GM18498 (cell line): Measurements from ENCODE around the gene LRCH1.

Experiments
- ATAC-seq: cut with Tn5 transposase; IDR thresholded peaks from one replicate; pipeline ENCODE4 v1.9.1; 2021; ENCODE audit warnings: mild to moderate bottlenecking, moderate library complexity; ENCODE audit not compliant: unreplicated experiment

The LRCH1 gene

DNA sequence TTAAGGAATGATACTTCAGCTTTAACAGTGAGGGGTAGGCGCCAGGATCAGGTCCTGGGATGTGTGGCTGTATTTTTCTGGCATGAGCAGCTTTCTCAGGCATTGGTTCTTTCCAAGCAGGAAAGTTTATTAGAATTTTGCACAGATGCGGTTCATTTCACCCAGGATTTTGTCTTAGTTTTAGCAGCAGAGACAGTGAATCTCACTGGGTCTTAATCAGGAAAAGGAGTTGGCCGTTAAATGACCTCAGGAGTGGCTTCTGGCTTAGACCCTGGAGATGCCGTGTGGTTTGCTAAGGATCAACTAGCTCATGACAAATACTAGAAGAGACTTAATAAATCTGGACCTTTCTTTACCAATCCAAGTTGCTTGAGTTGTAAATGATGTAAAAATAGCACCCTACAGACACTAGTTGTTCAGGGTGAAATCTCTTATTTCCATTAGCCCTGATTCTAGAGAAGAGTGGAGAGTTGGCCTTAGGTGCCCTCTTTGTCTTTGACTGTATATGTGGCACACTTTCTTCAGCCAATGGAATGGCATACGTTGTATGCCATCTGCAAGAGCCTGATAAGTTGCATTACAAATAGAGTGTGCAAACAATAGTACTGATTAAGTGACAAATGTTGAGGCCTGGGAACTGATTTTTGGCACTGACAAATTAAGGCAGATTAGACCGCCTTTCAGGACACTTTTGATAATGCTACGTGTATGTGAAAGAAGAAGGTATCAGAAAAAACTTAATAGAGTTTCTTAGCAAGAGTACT, 34.0 kb downstream of the LRCH1 start:
- ATAC-seq = no peak

DNA sequence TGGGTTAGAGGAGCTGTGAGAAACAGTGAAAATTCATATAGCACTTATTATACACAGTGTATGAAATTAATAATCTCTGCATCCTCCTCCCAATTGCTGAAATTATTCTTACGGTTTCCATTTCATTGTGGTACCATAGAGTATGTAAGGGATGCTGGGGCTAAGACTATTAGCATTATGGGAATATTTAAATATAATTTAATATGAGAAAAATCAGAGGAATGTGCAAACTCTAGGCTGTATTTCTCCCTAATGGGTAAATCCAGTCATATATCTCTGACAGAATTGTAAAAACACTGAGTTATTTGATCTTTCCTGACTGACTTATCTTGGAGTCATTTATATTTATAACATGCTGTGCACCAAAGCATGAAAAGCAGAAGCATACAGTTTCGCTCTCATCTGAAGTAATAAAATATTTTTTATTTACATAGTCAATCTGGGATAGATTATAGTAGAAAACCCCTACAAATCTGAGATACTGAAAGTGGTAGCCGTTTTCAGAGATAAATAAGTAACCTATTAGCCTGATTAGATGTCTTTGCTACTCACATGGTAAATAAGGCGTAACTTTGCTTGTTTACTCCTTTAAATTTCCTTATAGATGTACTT, 34.9 kb downstream of the LRCH1 start:
- peak; percentile 50 for ATAC-seq

- no peak for ATAC-seq
These were observed 39.4 kb downstream of the LRCH1 start for GRCh38 chr13:46592385-46592784.

- ATAC-seq = no peak
These were observed 40.4 kb downstream of the LRCH1 start for GRCh38 chr13:46593398-46593797.

- no peak for ATAC-seq
These were observed 41.6 kb downstream of the LRCH1 start for GRCh38 chr13:46594374-46595078.

DNA sequence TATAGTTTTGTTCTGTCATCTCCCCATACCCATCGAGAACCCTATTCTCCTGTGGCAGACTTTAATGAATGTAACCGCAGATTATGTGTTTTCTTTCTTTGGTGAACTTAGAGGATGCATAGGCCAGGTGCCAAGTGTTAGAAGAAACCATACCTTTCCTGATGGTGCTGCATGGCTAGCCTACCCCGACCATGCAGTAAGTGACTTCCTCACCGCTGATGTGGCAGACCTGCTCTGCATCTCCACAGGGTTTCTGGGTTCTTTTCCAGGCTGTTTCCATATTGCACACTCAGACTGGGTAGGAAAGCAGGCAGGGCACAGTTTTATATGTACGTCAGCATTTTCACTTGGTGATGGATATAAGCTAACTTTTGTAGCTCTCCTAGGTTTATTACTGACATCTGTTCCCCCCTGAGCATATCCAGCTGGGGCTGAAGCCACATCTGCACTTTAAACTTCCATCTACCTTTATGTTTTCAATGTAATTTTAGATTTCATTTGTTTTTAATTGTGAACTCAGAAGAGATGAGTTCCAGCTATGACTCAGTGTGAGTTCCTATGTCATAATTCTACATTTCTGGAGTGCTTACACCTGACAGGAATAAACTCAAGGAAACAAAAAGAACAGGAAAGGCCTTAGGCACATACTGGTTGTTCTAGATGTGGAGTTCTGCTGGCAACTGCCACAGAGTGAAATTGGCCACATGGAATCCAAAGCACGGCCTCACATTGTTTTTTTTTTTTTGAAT, 42.3 kb downstream of the LRCH1 start:
- peak; percentile 60 for ATAC-seq

DNA sequence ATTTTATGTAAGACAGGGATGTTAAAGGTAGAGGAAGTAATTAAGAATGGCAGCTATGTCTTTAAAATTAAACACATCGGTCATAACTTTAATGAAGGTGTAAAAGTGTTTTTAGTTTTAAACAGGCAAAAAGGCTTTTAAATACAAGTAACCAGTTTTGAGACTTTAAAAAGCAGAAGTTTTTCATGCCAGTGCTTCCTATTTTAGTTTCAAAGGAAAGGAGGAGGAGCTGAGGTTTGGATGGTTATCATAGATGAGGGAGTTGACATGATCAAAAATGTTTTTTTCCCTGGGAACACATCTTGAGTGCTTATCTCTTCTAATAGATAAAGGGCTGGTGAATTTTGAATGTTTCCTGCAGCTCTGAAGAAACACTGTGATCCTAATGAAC, 42.9 kb downstream of the LRCH1 start:
- ATAC-seq = no peak

GRCh38 chr13:46596466-46596865, 43.5 kb downstream of the LRCH1 start:
- no peak for ATAC-seq

- ATAC-seq = peak; percentile 39
These were observed 45.3 kb downstream of the LRCH1 start for GRCh38 chr13:46598140-46598819.

- peak; percentile 53 for ATAC-seq
These were observed 45.8 kb downstream of the LRCH1 start for GRCh38 chr13:46598820-46599180.

DNA sequence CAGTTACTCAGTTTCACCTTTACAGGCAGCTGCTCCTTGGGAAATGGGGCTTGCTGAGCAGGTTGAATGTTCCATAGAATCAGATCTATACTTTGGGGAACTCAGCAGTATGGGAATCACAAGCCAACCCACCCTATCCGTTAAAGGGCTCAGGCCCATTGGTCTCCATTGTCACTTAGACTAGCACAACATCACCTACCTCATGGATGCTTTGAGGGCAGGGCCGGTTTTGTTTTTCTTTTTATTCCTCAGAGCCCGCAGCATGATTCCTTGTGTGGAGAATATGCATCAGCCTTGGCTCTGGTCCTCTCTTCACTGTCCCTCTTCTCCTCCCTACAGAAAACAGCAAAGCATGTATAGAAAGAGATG, 48.0 kb downstream of the LRCH1 start:
- ATAC-seq = no peak

DNA sequence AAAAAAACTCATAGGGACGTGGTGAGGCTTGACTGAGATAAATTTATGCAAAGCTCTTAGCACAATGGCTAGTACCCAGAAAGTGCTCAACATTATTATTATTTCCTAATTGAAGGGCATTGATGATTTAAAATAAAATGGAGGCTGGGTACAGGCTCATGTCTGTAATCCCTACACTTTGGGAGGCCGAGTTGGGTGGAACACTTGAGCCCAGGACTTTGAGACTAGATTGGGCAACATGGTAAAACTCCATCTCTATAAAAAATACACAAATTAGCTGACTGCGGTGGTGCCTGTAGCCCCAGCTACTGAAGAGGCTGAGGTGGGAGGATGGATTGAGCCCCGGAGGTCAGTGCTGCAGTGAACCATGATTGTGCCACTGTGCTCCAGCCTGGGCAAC, 49.6 kb downstream of the LRCH1 start:
- no peak for ATAC-seq

DNA sequence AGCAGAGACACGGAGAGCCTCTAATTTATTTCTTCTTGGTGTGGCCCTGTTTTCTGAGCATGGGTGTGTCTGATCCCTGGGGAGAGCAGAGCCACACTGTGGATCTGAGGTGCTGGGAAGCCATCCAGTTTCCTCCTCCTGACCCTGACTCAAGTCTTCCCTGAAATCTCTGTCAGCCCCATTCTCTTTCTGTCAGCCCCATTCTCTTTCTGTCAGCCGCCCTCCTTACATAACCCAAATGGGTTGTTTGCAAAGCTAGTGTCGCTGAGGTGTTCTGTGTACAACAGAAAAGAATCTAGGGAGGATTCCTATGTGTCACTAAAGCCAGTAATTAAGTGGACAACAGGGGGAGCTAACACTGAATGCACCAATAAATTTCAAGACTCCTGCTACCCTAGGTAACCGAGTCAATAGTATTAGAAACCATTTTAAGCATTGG, 50.2 kb downstream of the LRCH1 start:
- no peak for ATAC-seq

GRCh38 chr13:46604226-46604990, 51.4 kb downstream of the LRCH1 start:
- ATAC-seq = no peak

DNA sequence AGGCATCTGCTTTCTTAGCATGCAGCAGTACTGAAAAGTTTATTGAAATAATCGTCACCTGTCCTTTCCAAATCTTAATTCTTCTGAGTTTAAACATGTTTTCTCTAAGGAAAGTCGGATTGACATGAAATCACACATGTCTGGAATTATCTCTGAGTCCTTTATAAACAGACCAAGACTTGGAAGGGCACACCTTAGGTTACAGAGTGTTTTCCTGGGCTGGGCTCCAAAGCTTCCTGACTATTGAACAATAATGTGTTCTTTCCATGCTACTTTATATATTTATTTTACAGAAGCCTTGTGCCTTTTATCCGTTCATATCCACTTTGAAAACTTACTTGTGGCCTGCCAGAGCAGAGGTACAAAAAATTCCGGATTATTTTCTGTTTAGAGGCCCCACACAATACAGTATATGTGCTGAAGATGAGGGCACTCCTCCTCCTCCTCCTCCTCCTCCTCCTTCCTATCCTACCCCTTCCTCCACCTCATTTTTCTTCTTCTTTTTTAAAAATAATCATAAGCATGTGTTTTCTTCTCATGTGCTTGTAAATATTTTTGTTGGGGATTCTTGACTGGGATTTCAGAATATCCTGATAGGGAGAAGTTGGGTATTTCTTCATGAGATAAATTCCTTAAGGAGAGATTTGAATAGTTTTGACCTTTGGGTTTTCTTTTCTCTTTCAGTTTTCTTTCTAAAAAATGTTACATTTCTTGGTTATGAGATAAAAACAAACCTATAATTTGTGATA, 52.3 kb downstream of the LRCH1 start:
- no peak for ATAC-seq

- no peak for ATAC-seq
These were observed 53.0 kb downstream of the LRCH1 start for GRCh38 chr13:46605825-46606554.

DNA sequence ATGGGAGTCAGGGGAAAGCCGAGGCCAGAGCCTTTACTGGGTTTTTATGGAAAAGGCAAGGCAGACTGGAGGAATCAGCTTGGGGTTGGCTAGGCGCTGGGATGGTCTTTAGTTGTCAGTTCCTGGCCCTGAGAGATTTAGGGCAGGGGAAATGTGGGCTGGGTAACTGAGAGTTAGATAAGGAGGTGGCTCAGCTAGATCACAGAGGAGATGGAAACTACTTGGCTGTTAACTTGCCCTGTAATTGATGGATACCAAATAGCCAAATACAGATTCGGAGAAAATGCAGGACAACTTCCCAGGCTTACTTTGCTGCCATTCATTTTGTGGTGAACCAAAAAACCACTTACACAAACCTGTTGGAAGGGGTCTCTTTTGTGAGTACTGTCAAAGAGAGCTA, 54.0 kb downstream of the LRCH1 start:
- ATAC-seq = no peak

DNA sequence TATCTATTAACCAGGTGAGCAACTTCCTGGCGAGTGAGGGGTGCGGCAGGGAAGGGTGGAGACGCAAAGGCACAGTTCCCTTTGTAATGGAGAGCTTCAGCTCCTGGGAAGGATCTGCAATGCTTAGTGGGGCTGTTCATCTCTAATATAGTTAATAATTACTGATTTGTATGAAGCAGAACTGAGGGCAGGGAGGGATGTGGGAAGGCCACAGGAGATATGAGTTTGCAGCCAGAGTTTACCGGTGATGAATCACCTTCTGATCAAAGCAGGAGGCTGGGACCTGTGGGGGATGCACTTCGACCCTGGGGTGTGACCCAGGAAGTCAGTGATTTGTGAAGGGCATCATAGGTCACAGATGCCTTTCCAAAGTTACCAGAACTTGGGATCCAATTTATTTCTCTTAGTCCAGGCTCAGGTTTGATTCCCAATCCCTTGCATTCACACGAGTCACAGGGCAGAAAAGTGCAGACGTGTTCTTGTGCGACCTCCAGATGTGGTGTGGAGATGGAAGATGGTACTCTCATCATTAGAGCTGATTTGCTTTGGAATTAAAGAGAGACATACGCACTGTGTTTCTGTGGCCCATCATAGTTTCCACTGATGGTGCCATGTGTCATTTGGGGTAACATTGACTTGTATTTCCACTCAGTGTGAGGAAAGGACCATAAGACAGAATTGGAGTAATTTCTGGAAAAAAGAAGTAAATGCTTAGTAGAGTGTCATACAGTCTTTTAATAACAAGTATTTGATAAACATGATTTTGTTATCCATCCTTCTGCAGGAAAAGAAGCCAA, 55.0 kb downstream of the LRCH1 start:
- no peak for ATAC-seq
